Adrenal gland (tissue), 12 donors: ENCODE measurements around the gene LARP1B. TPM values are rescaled to one million over a fixed set of nuclear protein-coding genes. Genes with fewer than 3 reads are reported as not detected.

Source experiments
- DNase-seq, 7 donors: peaks; one replicate each; pipeline ENCODE4 v3.0.0-alpha.2; 2019 to 2020
- H3K27ac ChIP-seq, 5 donors: fragments of 200-600 bp; sonication (generic) in 4 of 5; 1 replicate in 3 of 5; 2 replicates in 2 of 5; pipeline versions ENCODE4 v1.5.1 to v1.8.0; 2016 to 2020; ENCODE audit warnings: mild to moderate bottlenecking in 1 of 5
- H3K27me3 ChIP-seq: fragments of 200-600 bp; 2 replicates; pipeline ENCODE4 v1.8.0; 2021
- H3K36me3 ChIP-seq, 2 donors: fragments of 200-600 bp; replicated peaks in 1 of 2; 1 replicate in 1 of 2; 2 replicates in 1 of 2; pipeline versions ENCODE4 v1.5.1 to v1.8.0; 2018 to 2022
- H3K4me1 ChIP-seq, 2 donors: fragments of 200-600 bp; replicated peaks in 1 of 2; 1 replicate in 1 of 2; 2 replicates in 1 of 2; pipeline versions ENCODE4 v1.5.1 to v1.8.0; 2018 to 2021
- H3K4me3 ChIP-seq, 4 donors: fragments of 200-600 bp; sonication (generic) in 3 of 4; one replicate each; pipeline ENCODE4 v1.5.1; 2016 to 2018
- H3K9me3 ChIP-seq, 3 donors: fragments of 200-600 bp; sonication (generic) in 1 of 3; replicated peaks in 1 of 3; 1 replicate in 2 of 3; 2 replicates in 1 of 3; pipeline versions ENCODE4 v1.5.1 to v1.8.0; 2016 to 2021
- POLR2A ChIP-seq, 2 donors: fragments of 450-650 bp; IDR thresholded peaks; one replicate each; pipeline ENCODE4 v1.6.1; 2017; ENCODE audit warnings: antibody characterized with exemption in 2 of 2, mild to moderate bottlenecking in 2 of 2, moderate library complexity in 1 of 2
- WGBS, 4 donors: extraction: QIAGEN DNeasy Blood & Tissue Kit in 2 of 4; methylation state at CpG; one replicate each; pipeline versions ENCODE4 v1.1.5 to v1.1.7; 2013 to 2017; 5-methylcytosine and 5-hydroxymethylcytosine counted together
- intact Hi-C, 2 donors: fragments of 100-400 bp; cut with DNase I; formaldehyde crosslinking; loops; one replicate each; pipeline versions ENCODE4 v1.14.1 to v1.15.0; 2022 to 2023
- polyA plus RNA-seq, 3 donors: library from polyadenylated mRNA; stranded (reverse); fragments of 200-250 nt in 2 of 3; fragments of 350-450 nt in 1 of 3; fragmentation: Illumina TruSeq in 1 of 3; extraction: RNeasy Lipid Tissue Mini Kit (QIAGEN cat#74804) in 1 of 3; gene quantifications; one replicate each; pipeline ENCODE4 v1.2.3, GENCODE V29; 2013 to 2014
- total RNA-seq, 9 donors: library from RNA; depleted of rRNA in 4 of 9; stranded (reverse); fragments of >200 nt in 4 of 9; fragments of 120-200 nt in 1 of 9; fragmentation: NEBNext Ultra II Directional in 1 of 9; extraction: Animal tissue kit (Norgen Biotek cat#: 25700) in 1 of 9; gene quantifications; one replicate each; pipeline versions ENCODE4 v1.1.0 to v1.2.4, GENCODE V29; 2013 to 2023
- TF ChIP-seq, protein P1 (sequence below), 6 experiments: fragments of 450-650 bp in 4 of 6; fragments of 200-600 bp in 2 of 6; sonication (generic) in 1 of 6; IDR thresholded peaks; 1 replicate in 5 of 6; 2 replicates in 1 of 6; pipeline versions ENCODE4 v1.5.1 to v1.8.0; 2016 to 2021; ENCODE audit warnings: antibody characterized with exemption in 6 of 6, mild to moderate bottlenecking in 2 of 6, moderate library complexity in 1 of 6
- donor health status: healthy with polysubstance abuse.
- donor health status: Bipolar disorder and iron deficiency.
- donor health status: DM: yes; HTN: yes; CAD: no.
- donor health status: DM: no; HTN: no; CAD: no.
- donor health status: DM: no; HTN: no; CAD: no.
- donor health status: DM: yes; HTN: yes; CAD: no.

LARP1B gene
- total and polyA plus RNA-seq, 12 donors = 5.0 to 27.7 (median 12.3) TPM

DNA sequence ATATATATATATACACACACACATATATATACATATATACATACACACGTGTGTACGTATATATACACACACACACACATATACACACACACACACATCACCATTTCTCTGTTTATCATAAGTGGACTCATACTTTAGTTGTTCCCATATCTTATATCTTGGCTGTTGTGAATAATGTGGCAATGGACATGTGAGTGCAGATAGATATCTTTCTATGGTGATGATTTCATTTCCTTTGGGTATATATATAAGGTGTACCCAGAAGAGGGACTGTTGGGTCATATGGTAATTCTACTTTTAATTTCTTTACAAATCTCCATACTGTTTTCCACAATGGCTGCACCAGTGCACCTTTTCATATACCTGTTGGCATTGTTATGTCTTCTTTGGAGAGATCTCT lies 105.9 kb downstream of the LARP1B start:
- H3K4me3 ChIP-seq = no peak overlapping the region
- no peaks in the 10 kb centered on the region for H3K27me3 ChIP-seq

GRCh38 chr4:128168701-128169100 lies 107.6 kb downstream of the LARP1B start:
- 89 to 98% (median 96%) methylated on average over 2 of the region's 2 CpGs for WGBS, 4 donors
- no peaks in the 10 kb centered on the region for H3K4me1 ChIP-seq
- no peaks in the 10 kb centered on the region for H3K27me3 ChIP-seq

More for the DNA sequence above, 105.9 kb downstream of the LARP1B start:
- intact Hi-C loops = no loop called here
- Histone ChIP-seq H3K9me3 (no peaks in the 10 kb centered on the region), H3K27ac (no peak overlapping the region), H3K36me3 (no peaks in the 10 kb centered on the region), H3K4me1 (peaks cover 0 to 4% of the 10 kb centered on the region in 2 donors)
- TF ChIP-seq, protein P1, sequence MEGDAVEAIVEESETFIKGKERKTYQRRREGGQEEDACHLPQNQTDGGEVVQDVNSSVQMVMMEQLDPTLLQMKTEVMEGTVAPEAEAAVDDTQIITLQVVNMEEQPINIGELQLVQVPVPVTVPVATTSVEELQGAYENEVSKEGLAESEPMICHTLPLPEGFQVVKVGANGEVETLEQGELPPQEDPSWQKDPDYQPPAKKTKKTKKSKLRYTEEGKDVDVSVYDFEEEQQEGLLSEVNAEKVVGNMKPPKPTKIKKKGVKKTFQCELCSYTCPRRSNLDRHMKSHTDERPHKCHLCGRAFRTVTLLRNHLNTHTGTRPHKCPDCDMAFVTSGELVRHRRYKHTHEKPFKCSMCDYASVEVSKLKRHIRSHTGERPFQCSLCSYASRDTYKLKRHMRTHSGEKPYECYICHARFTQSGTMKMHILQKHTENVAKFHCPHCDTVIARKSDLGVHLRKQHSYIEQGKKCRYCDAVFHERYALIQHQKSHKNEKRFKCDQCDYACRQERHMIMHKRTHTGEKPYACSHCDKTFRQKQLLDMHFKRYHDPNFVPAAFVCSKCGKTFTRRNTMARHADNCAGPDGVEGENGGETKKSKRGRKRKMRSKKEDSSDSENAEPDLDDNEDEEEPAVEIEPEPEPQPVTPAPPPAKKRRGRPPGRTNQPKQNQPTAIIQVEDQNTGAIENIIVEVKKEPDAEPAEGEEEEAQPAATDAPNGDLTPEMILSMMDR (IDR thresholded peaks at IDR 0.05) = no peak
- TF ChIP-seq POLR2A (IDR thresholded peaks at IDR 0.05) = no peak
- 90 to 98% (median 95%) methylated on average over 2 of the region's 2 CpGs for WGBS, 4 donors
- no peak for DNase-seq

DNA sequence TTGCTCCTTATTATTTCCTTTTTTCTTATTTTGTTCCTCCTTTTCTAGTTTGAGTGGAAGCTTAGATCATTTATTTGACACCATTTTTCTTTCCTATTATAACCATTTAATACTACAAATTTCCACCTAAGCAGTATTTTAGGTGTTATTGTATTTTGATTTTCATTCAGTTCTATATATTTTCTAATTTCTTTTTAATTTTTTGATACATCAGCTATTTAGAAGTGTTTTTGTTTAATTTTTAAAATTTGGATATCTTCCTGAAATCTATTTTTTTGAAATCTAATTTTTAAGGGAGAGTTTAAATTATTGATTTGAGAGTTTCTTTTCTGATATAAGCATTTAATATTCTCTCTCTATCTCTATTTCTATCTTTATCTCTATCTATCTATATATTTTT lies 108.1 kb downstream of the LARP1B start:
- Histone ChIP-seq H3K27ac (no peak overlapping the region), H3K36me3 (no peaks in the 10 kb centered on the region), H3K4me3 (no peak overlapping the region), H3K4me1 (no peaks in the 10 kb centered on the region), H3K9me3 (no peaks in the 10 kb centered on the region), H3K27me3 (no peaks in the 10 kb centered on the region)
- intact Hi-C loops = no loop called here
- no peak for DNase-seq
- TF ChIP-seq, protein P1 (IDR thresholded peaks at IDR 0.05) = no peak
- TF ChIP-seq POLR2A (IDR thresholded peaks at IDR 0.05) = no peak

More at GRCh38 chr4:128168701-128169100, 107.6 kb downstream of the LARP1B start:
- DNase-seq = no peak
- Histone ChIP-seq H3K27ac (no peak overlapping the region), H3K9me3 (no peaks in the 10 kb centered on the region), H3K36me3 (no peaks in the 10 kb centered on the region), H3K4me3 (no peak overlapping the region)
- TF ChIP-seq, protein P1 (IDR thresholded peaks at IDR 0.05) = no peak
- no peak for TF ChIP-seq POLR2A (IDR thresholded peaks at IDR 0.05)
- intact Hi-C loops = no loop called here

DNA sequence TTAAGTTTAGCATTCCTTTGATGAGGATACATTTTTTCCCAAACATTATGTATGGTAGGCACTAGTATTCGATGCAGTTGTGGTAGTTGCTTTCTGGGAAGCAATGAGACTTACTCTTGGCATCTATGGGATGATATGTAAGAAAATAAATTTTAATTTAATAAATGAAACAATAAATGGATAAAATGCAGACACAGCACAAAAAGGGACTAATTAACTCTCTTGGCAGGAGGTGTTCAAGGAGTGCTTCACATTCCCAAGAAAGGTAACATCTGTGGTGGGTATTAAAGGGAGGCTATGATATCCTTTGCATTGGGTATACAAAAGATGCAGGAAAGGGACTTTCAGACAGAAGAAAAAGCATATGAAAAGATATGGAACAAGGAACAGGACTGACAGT lies 115.5 kb downstream of the LARP1B start:
- H3K4me3 ChIP-seq = no peak overlapping the region
- WGBS, 4 donors = 93 to 100% (median 97%) methylated on average over 1 of the region's 1 CpG
- H3K27me3 ChIP-seq = no peaks in the 10 kb centered on the region
- no peak overlapping the region for H3K27ac ChIP-seq
- H3K4me1 ChIP-seq = no peaks in the 10 kb centered on the region
- no peak for TF ChIP-seq POLR2A (IDR thresholded peaks at IDR 0.05)
- TF ChIP-seq, protein P1 (IDR thresholded peaks at IDR 0.05) = no peak
- intact Hi-C loops = no loop called here
- no peaks in the 10 kb centered on the region for H3K36me3 ChIP-seq
- H3K9me3 ChIP-seq = no peaks in the 10 kb centered on the region
- DNase-seq = no peak
